Measurements from ENCODE around the gene OLFML2B. TPM values are rescaled to one million over a fixed set of nuclear protein-coding genes. Genes with fewer than 3 reads are reported as not detected.

Gene OLFML2B
- total RNA-seq, 4 donors from 2014 or later, result 0.70 to 2.5 (median 1.9) TPM

GRCh38 chr1:162016631-162017030, 7.0 kb downstream of the OLFML2B start:
- H3K36me3 ChIP-seq, result no peaks in the 10 kb centered on the region
- no peak for TF ChIP-seq CTCF (IDR thresholded peaks at IDR 0.05)
- no peak for TF ChIP-seq POLR2A (IDR thresholded peaks at IDR 0.05)
- peaks cover 0 to 6% (median 0%) of the 10 kb centered on the region in 4 donors for H3K9me3 ChIP-seq
- no peak overlapping the region for H3K27ac ChIP-seq
- DNase-seq, result no peak
- no peak overlapping the region for H3K4me3 ChIP-seq
- H3K27me3 ChIP-seq, result no peaks in the 10 kb centered on the region
- H3K4me1 ChIP-seq, result no peaks in the 10 kb centered on the region

- Histone ChIP-seq H3K4me3 (no peak overlapping the region), H3K27ac (no peak overlapping the region), H3K4me1 (no peaks in the 10 kb centered on the region), H3K27me3 (no peaks in the 10 kb centered on the region), H3K36me3 (no peaks in the 10 kb centered on the region), H3K9me3 (peaks cover 0 to 6% (median 0%) of the 10 kb centered on the region in 4 donors)
- no peak for DNase-seq
- no peak for TF ChIP-seq POLR2A (IDR thresholded peaks at IDR 0.05)
- no peak for TF ChIP-seq CTCF (IDR thresholded peaks at IDR 0.05)
Observed at GRCh38 chr1:162015196-162015595, 8.5 kb downstream of the OLFML2B start.

- no peaks in the 10 kb centered on the region for H3K27me3 ChIP-seq
- no peak overlapping the region for H3K27ac ChIP-seq
- no peak overlapping the region for H3K4me3 ChIP-seq
- TF ChIP-seq POLR2A (IDR thresholded peaks at IDR 0.05) (no peak), CTCF (IDR thresholded peaks at IDR 0.05) (no peak)
- H3K4me1 ChIP-seq, result no peaks in the 10 kb centered on the region
- DNase-seq, result no peak
- no peaks in the 10 kb centered on the region for H3K36me3 ChIP-seq
- peaks cover 0 to 6% (median 0%) of the 10 kb centered on the region in 4 donors for H3K9me3 ChIP-seq
Observed at GRCh38 chr1:162014202-162014601, 9.5 kb downstream of the OLFML2B start.

GRCh38 chr1:162013289-162013688, 10.4 kb downstream of the OLFML2B start:
- Histone ChIP-seq H3K4me3 (no peak overlapping the region), H3K27ac (no peak overlapping the region), H3K36me3 (no peaks in the 10 kb centered on the region), H3K27me3 (no peaks in the 10 kb centered on the region), H3K9me3 (peaks cover 0 to 6% (median 0%) of the 10 kb centered on the region in 4 donors), H3K4me1 (no peaks in the 10 kb centered on the region)
- no peak for DNase-seq
- TF ChIP-seq CTCF (IDR thresholded peaks at IDR 0.05) (no peak), POLR2A (IDR thresholded peaks at IDR 0.05) (no peak)

GRCh38 chr1:162011337-162012012, 12.2 kb downstream of the OLFML2B start:
- no peaks in the 10 kb centered on the region for H3K36me3 ChIP-seq
- TF ChIP-seq POLR2A (IDR thresholded peaks at IDR 0.05) (no peak), CTCF (IDR thresholded peaks at IDR 0.05) (no peak)
- DNase-seq, result no peak
- no peaks in the 10 kb centered on the region for H3K27me3 ChIP-seq
- no peaks in the 10 kb centered on the region for H3K4me1 ChIP-seq
- H3K9me3 ChIP-seq, result peaks cover 0 to 6% (median 0%) of the 10 kb centered on the region in 4 donors
- no peak overlapping the region for H3K27ac ChIP-seq
- H3K4me3 ChIP-seq, result no peak overlapping the region

Measured in Peyer's patch (tissue), 4 donors.